ENCODE measurements around the gene LPIN3. TPM values are rescaled to one million over a fixed set of nuclear protein-coding genes. Genes with fewer than 3 reads are reported as not detected.
A peak's percentile ranks its signal among the peaks of the same experiment; 100 is the strongest.

Gene LPIN3
- total RNA-seq, 2 experiments from 2014 or later, result 0.77 to 0.97 TPM

DNA sequence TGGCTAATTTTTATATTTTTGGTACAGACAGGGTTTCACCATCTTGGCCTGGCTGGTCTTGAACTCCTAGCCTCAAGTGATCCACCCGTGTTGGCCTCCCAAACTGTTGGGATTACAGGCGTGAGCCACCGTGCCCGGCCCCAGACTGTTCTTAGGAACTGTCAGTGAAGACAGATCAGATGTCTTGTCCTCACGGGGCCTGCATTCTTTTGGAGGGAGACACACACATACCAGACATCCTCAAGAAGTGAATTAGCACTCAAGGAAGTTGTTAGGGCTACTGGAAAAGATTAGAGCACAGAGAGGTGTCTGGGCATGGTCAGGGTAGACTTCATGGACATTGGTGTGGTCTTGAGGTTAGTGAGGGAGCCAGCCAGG, 10.3 kb upstream of the LPIN3 start:
- no peaks in the 10 kb centered on the region for H3K9me3 Mint-ChIP-seq
- no peak overlapping the region for H3K4me3 Mint-ChIP-seq

GRCh38 chr20:41330941-41331340, 9.7 kb upstream of the LPIN3 start:
- CTCF ChIA-PET, result interaction anchor here (0.9 to 1.7 kb wide), 4 partner anchors 9 to 340 kb away, joined by 3 to 5 read pairs (median 4); no protein-coding TSS in a partner anchor
- no peak overlapping the region for H3K4me3 Mint-ChIP-seq
- no peaks in the 10 kb centered on the region for H3K27me3 Mint-ChIP-seq

More for the DNA sequence above, 10.3 kb upstream of the LPIN3 start:
- no peaks in the 10 kb centered on the region for H3K27me3 Mint-ChIP-seq
- no peak overlapping the region for H3K27ac Mint-ChIP-seq
- H3K36me3 Mint-ChIP-seq, result no peaks in the 10 kb centered on the region
- peaks cover 11% of the 10 kb centered on the region for H3K4me1 Mint-ChIP-seq (ENCODE audit: low read depth)
- DNase-seq, result no peak
- ChIA-PET CTCF (interaction anchor here (0.9 to 1.7 kb wide), 4 partner anchors 9 to 339 kb away, joined by 3 to 4 read pairs (median 4); no protein-coding TSS in a partner anchor), POLR2A (interaction anchor here (1.1 kb wide), 1 partner anchor 209 kb away, joined by 3 read pairs; no protein-coding TSS in a partner anchor)
- intact Hi-C loops (cut with micrococcal nuclease), result no loop called here

DNA sequence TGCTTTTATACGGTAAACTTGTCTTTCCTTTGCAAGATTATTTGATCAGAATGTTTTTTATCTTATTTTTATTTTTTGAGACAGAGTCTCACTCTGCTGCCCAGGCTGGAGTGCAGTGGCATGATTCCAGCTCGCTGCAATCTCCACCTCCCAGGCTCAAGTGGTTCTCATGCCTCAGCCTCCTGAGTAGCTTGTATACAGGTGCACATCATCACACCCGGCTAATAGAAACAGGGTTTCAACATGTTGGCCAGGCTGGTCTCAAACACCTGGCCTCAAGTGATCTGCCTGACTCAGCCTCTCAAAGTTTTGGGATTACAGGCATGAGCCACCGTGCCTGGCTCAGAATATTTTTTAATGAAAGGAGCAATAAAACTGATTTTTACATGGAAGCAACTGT, 8.9 kb upstream of the LPIN3 start:
- H3K9me3 Mint-ChIP-seq, result no peaks in the 10 kb centered on the region
- no peak overlapping the region for H3K27ac Mint-ChIP-seq
- CTCF ChIA-PET, result interaction anchor here (1.3 to 1.7 kb wide), 2 partner anchors 159 to 341 kb away, joined by 4 to 5 read pairs; no protein-coding TSS in a partner anchor
- H3K4me1 Mint-ChIP-seq (ENCODE audit: low read depth), result peaks cover 11% of the 10 kb centered on the region
- no peaks in the 10 kb centered on the region for H3K27me3 Mint-ChIP-seq
- DNase-seq, result no peak
- H3K4me3 Mint-ChIP-seq, result no peak overlapping the region
- intact Hi-C loops (cut with micrococcal nuclease), result no loop called here
- H3K36me3 Mint-ChIP-seq, result no peaks in the 10 kb centered on the region
- POLR2A ChIA-PET, result no interaction called here

More at GRCh38 chr20:41330941-41331340, 9.7 kb upstream of the LPIN3 start:
- Mint-ChIP-seq H3K4me1 (ENCODE audit: low read depth) (peaks cover 11% of the 10 kb centered on the region), H3K9me3 (no peaks in the 10 kb centered on the region), H3K27ac (no peak overlapping the region), H3K36me3 (no peaks in the 10 kb centered on the region)
- intact Hi-C loops (cut with micrococcal nuclease), result no loop called here
- POLR2A ChIA-PET, result no interaction called here
- no peak for DNase-seq

DNA sequence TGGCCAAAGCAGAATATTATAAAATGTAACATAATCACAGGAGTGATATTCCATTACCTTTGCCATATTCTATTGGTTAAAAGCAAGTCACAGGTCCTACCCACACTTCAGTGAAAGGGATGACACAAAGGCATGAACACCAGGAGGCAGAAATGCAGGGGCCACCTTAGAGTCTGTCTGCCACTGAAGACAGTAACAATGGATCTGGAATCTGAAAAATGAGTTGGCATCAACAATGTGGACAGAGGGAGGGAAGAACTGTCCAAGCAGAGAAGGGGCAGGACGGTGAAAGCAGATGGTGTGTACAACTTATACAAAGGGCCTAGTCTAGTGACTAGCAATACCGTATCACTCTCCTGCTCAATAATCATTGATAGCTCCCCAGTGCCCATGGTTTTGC, 6.6 kb upstream of the LPIN3 start:
- intact Hi-C loops (cut with micrococcal nuclease), result no loop called here
- no peaks in the 10 kb centered on the region for H3K36me3 Mint-ChIP-seq
- POLR2A ChIA-PET, result no interaction called here
- H3K4me3 Mint-ChIP-seq, result no peak overlapping the region
- H3K4me1 Mint-ChIP-seq (ENCODE audit: low read depth), result peaks cover 9% of the 10 kb centered on the region
- DNase-seq, result no peak
- no peaks in the 10 kb centered on the region for H3K9me3 Mint-ChIP-seq
- CTCF ChIA-PET, result interaction anchor here (1.8 to 2.3 kb wide), 2 partner anchors 161 to 199 kb away, joined by 4 to 7 read pairs; no protein-coding TSS in a partner anchor
- H3K27me3 Mint-ChIP-seq, result peaks cover 4% of the 10 kb centered on the region
- H3K27ac Mint-ChIP-seq, result no peak overlapping the region

DNA sequence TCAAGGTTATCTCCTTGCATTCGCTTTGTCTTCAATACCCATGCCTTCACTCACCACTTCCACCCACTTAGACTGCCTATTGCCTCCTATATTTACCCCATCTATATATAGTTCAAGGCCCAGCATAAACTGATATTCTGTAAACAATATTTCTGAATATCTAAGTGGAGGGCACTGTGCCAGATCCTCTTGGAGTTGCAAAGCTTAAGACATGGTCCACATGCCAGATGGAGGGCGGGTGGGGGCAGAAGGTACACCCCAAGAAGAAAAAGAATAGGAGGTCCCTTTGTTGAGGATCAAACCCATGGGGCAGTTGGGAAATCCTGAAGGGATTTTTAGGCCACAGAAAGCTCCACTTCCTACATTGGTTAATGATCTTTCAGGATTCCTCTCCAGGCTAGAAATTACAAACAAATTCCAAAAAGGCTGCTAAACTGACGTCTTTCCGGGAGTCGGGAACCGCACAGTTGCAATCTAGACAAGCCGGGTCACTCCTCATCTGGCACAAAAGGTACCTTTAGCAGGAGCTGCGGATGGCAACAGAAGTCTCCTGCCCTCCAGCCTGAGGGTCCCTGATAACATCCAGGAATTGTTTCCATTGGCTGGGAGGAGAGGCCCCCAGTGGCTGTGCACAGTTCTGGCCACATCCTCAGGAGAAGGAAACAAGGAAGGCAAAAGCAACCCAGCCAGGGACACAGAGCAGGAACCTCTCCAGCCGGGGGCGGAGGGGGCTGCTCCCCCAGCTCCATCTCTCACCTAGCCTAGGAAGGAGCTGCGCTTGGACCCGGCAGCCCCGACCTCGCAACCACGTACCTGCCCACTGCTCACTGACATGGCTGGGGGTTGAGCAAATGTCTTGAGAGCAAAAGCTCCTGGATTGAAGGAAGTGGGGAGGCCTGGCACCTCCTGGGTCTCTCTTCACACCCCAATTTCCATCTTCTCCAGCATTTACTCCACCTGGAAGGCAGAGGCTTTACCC, 5.9 kb upstream of the LPIN3 start:
- H3K27ac Mint-ChIP-seq, result no peak overlapping the region
- CTCF ChIA-PET, result interaction anchor here (1.8 to 2.3 kb wide), 2 partner anchors 162 to 200 kb away, joined by 4 to 7 read pairs; no protein-coding TSS in a partner anchor
- intact Hi-C loops (cut with micrococcal nuclease), result no loop called here
- no peak for DNase-seq
- no peak overlapping the region for H3K4me3 Mint-ChIP-seq
- H3K4me1 Mint-ChIP-seq (ENCODE audit: low read depth), result peaks cover 2% of the 10 kb centered on the region
- POLR2A ChIA-PET, result no interaction called here
- H3K9me3 Mint-ChIP-seq, result no peaks in the 10 kb centered on the region
- H3K36me3 Mint-ChIP-seq, result no peaks in the 10 kb centered on the region
- H3K27me3 Mint-ChIP-seq, result peaks cover 7% of the 10 kb centered on the region

GRCh38 chr20:41335591-41335990, 5.0 kb upstream of the LPIN3 start:
- Mint-ChIP-seq H3K4me3 (no peak overlapping the region), H3K27me3 (peaks cover 7% of the 10 kb centered on the region), H3K4me1 (ENCODE audit: low read depth) (peaks cover 5% of the 10 kb centered on the region), H3K9me3 (no peaks in the 10 kb centered on the region), H3K27ac (no peak overlapping the region), H3K36me3 (no peaks in the 10 kb centered on the region)
- DNase-seq, result no peak
- intact Hi-C loops (cut with micrococcal nuclease), result no loop called here
- ChIA-PET POLR2A (no interaction called here), CTCF (interaction anchor here (1.8 to 6.5 kb wide), 3 partner anchors 163 to 201 kb away, joined by 4 to 60 read pairs (median 7); no protein-coding TSS in a partner anchor)

DNA sequence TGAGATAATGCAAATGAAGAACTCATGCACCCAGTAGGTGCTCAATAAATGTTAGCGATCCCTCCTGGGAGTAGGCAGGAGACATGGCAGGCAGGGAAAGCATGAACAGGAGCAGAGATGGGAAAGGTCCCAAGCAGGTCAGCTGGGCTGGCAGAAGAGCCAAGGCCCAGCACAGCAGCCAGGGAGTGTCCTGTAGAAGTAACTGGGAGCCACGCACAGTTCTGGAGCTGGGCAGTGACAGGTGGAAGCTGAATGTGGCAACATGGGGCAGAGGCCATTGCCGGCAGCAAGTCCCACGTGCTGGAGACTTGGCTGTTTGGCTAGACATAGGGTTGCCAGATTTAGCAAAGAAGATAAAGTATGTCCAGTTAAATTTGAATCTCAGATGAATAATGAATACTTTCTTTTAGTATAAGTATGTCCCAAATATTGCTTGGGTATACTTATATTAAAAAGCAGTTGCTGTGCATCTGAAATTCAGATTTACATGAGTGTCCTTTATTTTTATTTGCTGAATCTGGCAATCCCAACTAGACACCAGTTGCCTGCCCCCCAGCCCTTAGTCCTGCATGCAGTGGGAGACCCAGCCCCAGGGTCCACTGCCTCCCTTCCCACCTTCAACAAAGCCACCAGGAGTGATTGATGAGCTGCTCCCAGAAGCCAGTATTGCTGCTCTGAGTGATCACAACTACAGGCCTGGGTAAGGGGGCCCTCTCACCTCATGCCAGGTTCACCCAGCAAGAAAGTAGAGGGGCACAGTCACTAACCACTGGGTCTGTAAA, 3.7 kb upstream of the LPIN3 start:
- Mint-ChIP-seq H3K4me3 (no peak overlapping the region), H3K27me3 (peaks cover 7% of the 10 kb centered on the region), H3K4me1 (ENCODE audit: low read depth) (peaks cover 5% of the 10 kb centered on the region), H3K36me3 (no peaks in the 10 kb centered on the region), H3K27ac (no peak overlapping the region), H3K9me3 (no peaks in the 10 kb centered on the region)
- CTCF ChIA-PET, result interaction anchor here (1.0 to 6.5 kb wide), 3 partner anchors 10 to 201 kb away, joined by 4 to 95 read pairs (median 60); partner anchors contain the start of gene PLCG1
- POLR2A ChIA-PET, result no interaction called here
- intact Hi-C loops (cut with micrococcal nuclease), result no loop called here
- no peak for DNase-seq

DNA sequence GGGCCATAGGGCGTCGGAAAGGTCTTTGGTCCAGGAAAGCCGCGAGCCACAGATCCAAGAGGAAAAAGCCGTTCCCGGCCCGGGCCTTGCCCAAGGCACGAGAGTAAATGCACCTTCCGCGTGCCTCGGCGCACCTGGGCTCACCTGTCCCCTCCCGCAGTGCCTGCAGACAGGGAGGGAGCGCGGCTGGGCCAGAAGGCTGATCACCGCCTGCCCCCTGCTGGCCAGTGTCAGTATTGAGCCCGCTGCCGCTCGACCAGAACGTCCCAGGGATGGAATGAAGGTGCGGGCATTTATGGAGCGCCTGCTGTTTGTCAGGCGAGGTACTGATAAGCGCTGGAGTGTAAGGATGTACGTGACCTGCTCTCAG, 679 bp upstream of the LPIN3 start:
- DNase-seq, result peak; percentile 90
- Mint-ChIP-seq H3K27me3 (peaks cover 7% of the 10 kb centered on the region), H3K4me3 (peak overlapping the region; percentile 63), H3K27ac (no peak overlapping the region), H3K36me3 (no peaks in the 10 kb centered on the region), H3K4me1 (ENCODE audit: low read depth) (peaks cover 5% of the 10 kb centered on the region), H3K9me3 (no peaks in the 10 kb centered on the region)
- ChIA-PET POLR2A (no interaction called here), CTCF (interaction anchor here (0.5 to 6.5 kb wide), 33 partner anchors 9 to 630 kb away, joined by 3 to 95 read pairs (median 4); partner anchors contain the start of gene PLCG1)
- intact Hi-C loops (cut with micrococcal nuclease), result loop anchor here (1.0 to 5.0 kb wide), 6 partner anchors 23 to 372 kb away; partner anchors contain the start of gene ZHX3

DNA sequence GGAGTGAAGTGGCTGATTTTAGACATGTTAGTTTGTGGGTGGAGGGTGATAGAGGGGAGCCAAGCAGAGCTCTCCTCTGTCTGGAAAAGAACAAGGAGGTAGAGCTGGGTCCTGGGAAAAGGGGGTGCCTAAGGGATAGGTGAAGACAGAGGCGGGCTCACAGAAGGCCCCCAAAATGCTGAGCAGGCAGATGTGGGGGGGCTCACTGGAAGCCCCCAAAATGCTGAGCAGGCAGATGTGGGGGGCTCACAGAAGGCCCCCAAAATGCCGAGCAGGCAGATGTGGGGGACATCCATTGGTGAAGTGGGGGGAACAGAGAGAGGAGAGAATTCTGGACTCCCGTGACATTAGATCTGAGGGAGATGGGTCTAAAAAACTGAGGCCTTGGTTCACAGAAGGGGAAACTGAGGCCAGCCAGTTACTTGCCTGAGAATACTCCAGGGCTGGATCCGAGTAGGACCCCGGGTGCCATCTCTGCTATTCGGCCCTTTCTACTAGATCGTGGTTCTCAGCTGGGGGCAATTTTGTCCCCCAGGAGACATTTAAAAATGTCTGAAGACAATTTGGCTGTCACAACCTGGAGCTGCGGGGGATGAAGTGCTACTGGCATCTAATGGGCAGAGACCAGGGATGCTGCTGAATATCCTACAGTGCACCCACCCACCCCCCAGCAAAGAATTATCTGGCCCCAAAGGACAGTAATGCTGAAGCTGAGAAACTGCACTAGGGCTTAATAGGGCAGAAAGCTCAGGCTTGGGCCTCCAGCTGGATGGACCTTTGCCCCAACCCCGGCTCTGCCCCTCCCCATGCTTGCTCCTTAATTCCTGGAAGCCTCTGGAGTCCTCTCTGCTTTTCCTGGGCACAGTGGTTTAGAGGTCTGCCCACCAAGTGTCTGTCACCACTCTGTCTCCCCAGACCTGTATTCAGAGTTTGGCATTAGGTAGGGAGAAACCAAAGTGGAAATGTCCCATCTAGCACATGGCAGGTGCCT, 2.1 kb downstream of the LPIN3 start:
- intact Hi-C loops (cut with micrococcal nuclease), result loop anchor here (5.0 kb wide), 1 partner anchor 350 kb away; no protein-coding TSS in a partner anchor
- H3K4me1 Mint-ChIP-seq (ENCODE audit: low read depth), result peaks cover 5% of the 10 kb centered on the region
- H3K4me3 Mint-ChIP-seq, result no peak overlapping the region
- CTCF ChIA-PET, result interaction anchor here (1.0 kb wide), 1 partner anchor 207 kb away, joined by 3 read pairs; no protein-coding TSS in a partner anchor
- H3K27me3 Mint-ChIP-seq, result peaks cover 7% of the 10 kb centered on the region
- no peak for DNase-seq
- no peaks in the 10 kb centered on the region for H3K36me3 Mint-ChIP-seq
- POLR2A ChIA-PET, result no interaction called here
- no peak overlapping the region for H3K27ac Mint-ChIP-seq
- H3K9me3 Mint-ChIP-seq, result no peaks in the 10 kb centered on the region

GRCh38 chr20:41344477-41344876, 3.9 kb downstream of the LPIN3 start:
- Mint-ChIP-seq H3K4me3 (no peak overlapping the region), H3K4me1 (ENCODE audit: low read depth) (peaks cover 5% of the 10 kb centered on the region), H3K36me3 (no peaks in the 10 kb centered on the region), H3K27ac (no peak overlapping the region), H3K27me3 (peaks cover 3% of the 10 kb centered on the region), H3K9me3 (no peaks in the 10 kb centered on the region)
- POLR2A ChIA-PET, result no interaction called here
- intact Hi-C loops (cut with micrococcal nuclease), result loop anchor here (5.0 kb wide), 1 partner anchor 348 kb away; no protein-coding TSS in a partner anchor
- no peak for DNase-seq
- CTCF ChIA-PET, result interaction anchor here (0.7 to 1.6 kb wide), 4 partner anchors 147 to 376 kb away, joined by 3 to 7 read pairs (median 3); no protein-coding TSS in a partner anchor

Measured in activated CD4-positive, alpha-beta memory T cell treated with anti-CD3 and anti-CD28 coated beads for 36 hours (primary cell).